NCI-H774 (cell line): ENCODE data around the gene SCN9A.
"Not testable (repeated sequence)": the region's sequence is repeated elsewhere in the genome, so short reads cannot be mapped to it uniquely, and the experiment has no call there.

Experiments
- DNase-seq: peaks from one replicate; lab custom pipeline; 2025; lab: John Stamatoyannopoulos, UW

Gene SCN9A

GRCh38 chr2:166375195-166375735, 479 bp downstream of the SCN9A start:
- peak; percentile 75 for DNase-seq

GRCh38 chr2:166373951-166374350, 1.8 kb downstream of the SCN9A start:
- DNase-seq: no peak

GRCh38 chr2:166373539-166373938, 2.2 kb downstream of the SCN9A start:
- DNase-seq: no peak

- DNase-seq: no peak
Measured at GRCh38 chr2:166373105-166373504, 2.6 kb downstream of the SCN9A start.

- DNase-seq: no peak
Measured at GRCh38 chr2:166372046-166372445, 3.7 kb downstream of the SCN9A start.

- DNase-seq: no peak
Measured at GRCh38 chr2:166365803-166366420, 9.8 kb downstream of the SCN9A start.

- no peak for DNase-seq
Measured at GRCh38 chr2:166365239-166365638, 10.5 kb downstream of the SCN9A start.

GRCh38 chr2:166364476-166365161, 11.1 kb downstream of the SCN9A start:
- no peak for DNase-seq

GRCh38 chr2:166361351-166362153, 14.2 kb downstream of the SCN9A start:
- no peak for DNase-seq

GRCh38 chr2:166360906-166361305, 14.8 kb downstream of the SCN9A start:
- no peak for DNase-seq

GRCh38 chr2:166360426-166360825, 15.3 kb downstream of the SCN9A start:
- no peak for DNase-seq

- DNase-seq: not testable (repeated sequence)
Measured at GRCh38 chr2:166357950-166358321, 17.8 kb downstream of the SCN9A start.

- no peak for DNase-seq
Measured at GRCh38 chr2:166357068-166357949, 18.4 kb downstream of the SCN9A start.

GRCh38 chr2:166351319-166351718, 24.4 kb downstream of the SCN9A start:
- no peak for DNase-seq

- no peak for DNase-seq
Measured at GRCh38 chr2:166350525-166350924, 25.2 kb downstream of the SCN9A start.

- no peak for DNase-seq
Measured at GRCh38 chr2:166344286-166345113, 31.2 kb downstream of the SCN9A start.

- DNase-seq: no peak
Measured at GRCh38 chr2:166343467-166343866, 32.3 kb downstream of the SCN9A start.

GRCh38 chr2:166341426-166341825, 34.3 kb downstream of the SCN9A start:
- no peak for DNase-seq

GRCh38 chr2:166338831-166339339, 36.9 kb downstream of the SCN9A start:
- no peak for DNase-seq

- no peak for DNase-seq
Measured at GRCh38 chr2:166337932-166338331, 37.8 kb downstream of the SCN9A start.

GRCh38 chr2:166335284-166335683, 40.5 kb downstream of the SCN9A start:
- peak; percentile 8 for DNase-seq
